NCI-H1436 (cell line): ENCODE results near the gene LHX2.

Experiments
- DNase-seq: peaks from one replicate; lab custom pipeline; 2025; lab: John Stamatoyannopoulos, UW

LHX2 gene

DNA sequence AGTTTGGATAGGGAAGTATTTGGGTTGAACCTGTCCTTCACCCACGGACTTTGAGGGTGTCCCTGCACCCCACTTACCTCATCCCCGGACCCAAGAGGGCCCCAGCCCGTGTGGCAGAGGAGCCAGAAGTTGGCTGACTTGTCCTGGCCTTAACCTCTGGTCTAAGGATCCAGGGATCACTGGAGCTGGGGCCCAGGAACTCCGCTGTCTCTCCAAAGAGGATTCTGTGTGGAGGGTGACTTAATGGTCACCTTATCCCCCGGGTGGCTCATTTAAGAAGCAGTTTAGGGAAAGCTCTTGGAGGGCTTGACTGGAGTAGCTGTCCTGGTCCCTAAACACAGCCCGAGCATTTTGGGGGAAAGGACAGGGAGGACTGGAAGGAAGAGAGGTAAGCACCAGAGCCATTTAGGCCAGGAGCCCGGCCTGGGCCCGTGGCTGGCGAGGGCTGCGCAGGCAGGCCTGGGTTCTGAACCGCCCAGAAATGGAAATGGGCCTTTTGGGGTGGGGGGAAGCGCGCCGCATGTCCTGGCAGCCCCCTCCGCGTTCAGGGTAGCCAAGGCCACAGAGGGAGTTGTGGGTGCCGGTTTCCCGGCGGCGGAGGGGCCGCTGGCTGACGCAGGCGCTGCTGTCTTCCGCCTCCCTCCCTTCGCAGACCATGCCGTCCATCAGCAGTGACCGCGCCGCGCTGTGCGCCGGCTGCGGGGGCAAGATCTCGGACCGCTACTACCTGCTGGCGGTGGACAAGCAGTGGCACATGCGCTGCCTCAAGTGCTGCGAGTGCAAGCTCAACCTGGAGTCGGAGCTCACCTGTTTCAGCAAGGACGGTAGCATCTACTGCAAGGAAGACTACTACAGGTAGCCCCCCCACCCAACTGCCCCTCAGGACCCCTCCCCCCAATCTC lies 2.0 kb downstream of the LHX2 start:
- no peak for DNase-seq

DNA sequence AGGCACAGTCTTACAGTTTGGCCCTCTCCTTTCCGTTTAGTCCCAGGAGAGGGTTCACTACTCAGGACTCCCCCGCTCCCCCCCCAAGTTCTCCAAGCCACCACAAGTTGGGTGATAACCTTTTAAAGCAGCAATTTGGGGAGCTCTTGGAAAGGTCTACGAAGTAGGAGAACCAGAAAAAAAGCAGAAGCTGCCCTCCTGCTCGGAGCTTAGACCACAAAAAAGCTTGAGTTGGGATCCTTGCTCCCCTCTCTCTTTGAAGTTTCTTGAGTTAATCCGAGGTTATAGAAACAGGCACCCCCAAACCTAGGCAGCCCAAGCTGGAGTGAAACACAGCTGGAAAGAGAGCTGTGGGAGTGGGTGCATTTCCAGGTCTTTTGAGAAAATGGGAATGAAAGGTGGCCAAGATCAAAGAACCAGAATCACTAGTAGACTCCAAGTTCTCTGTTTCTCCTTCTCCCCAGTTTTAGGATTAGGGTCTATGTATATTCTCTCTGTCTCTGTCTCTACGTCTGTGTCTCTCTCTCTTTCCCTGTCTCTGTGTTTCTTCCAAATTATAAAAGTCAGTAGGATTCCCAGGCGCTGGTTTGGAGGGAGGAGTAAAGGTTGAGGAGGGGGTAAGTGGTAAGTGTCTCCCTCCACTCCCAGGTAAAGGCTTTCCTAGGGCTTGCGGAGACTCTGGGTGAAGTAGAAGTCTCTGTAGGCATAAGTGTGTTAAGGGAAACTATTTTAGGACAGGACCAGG lies 2.8 kb downstream of the LHX2 start:
- no peak for DNase-seq

DNA sequence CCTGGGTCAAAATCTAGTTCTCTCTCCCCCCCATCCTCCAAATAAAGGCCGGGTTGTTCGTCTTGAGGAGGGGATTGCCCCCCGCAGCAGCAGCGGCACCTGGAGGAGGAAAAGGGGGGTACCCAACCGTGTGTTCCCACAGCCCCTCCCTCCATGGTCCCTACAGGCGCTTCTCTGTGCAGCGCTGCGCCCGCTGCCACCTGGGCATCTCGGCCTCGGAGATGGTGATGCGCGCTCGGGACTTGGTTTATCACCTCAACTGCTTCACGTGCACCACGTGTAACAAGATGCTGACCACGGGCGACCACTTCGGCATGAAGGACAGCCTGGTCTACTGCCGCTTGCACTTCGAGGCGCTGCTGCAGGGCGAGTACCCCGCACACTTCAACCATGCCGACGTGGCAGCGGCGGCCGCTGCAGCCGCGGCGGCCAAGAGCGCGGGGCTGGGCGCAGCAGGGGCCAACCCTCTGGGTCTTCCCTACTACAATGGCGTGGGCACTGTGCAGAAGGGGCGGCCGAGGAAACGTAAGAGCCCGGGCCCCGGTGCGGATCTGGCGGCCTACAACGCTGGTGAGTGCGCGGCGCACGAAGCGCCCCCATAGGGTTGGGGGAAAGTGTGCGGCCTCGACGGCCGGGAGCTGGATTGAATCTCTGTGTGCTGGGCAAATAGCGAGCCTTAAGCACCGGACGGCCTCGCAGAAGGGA lies 3.5 kb downstream of the LHX2 start:
- DNase-seq, result no peak

DNA sequence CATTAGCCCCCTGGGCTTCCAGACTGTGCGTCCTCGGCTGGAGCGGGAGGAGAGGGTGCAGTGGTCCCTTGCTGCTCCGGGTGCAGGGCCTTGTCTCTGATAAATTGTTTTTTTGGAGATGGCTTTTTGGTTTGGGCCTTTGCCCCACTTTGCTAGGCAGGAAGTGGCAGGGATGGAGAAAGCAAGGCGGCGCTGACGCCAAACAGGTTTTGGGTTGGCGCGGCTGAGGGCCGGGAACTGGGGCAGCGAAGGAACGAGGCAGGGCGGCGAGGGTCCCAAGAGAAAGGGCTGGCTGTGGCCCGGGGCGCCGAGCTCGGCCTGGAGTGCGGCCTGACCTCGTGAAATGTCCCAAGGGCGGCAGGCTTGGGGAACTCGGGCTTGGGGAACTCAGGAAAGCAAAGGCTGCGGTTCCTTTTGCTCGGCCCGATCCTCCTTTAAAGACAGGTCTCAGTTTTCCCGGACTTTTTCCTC lies 4.1 kb downstream of the LHX2 start:
- DNase-seq, result no peak

DNA sequence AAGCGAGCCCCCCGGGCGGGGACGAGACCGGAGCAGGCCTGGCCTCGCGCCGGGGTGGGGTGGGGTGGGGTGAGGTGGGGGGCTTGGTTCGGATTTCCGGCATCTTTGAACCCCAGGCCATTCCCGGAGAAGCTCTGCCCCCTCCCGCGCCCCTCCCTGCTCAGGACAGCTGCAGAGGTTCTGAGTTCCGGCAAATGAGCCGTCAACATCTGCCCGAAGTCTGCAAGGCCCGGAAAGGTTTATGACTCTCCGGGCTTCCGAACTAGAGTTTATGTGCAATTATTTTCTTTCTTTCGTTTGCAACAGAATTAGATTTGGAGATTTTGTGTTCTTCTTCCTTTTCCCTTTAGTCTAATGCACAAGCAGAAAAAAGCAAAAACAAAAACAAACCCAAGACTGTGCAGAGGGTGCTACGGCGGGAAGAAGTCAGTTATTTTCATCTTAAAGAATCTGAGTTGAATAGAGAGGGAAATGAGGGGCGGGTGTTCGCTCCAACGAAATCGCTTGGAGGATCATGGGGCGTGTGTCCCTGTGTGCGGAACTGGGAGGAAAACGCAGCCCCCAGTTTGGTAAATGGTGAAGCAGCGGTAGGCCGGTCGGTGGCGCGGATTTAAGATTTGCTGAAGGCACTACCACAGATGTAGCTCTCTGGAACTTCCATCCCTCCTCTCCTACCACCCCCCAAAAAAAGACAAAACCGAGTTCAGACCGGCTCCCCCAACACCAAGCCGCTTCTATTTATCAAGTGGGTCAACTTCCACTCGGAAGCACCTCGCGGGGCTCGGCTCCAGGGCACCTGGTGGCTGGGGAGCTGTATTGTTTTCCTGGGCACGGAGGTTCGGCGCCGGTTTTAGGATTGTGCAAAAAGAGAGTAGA lies 4.8 kb downstream of the LHX2 start:
- no peak for DNase-seq

DNA sequence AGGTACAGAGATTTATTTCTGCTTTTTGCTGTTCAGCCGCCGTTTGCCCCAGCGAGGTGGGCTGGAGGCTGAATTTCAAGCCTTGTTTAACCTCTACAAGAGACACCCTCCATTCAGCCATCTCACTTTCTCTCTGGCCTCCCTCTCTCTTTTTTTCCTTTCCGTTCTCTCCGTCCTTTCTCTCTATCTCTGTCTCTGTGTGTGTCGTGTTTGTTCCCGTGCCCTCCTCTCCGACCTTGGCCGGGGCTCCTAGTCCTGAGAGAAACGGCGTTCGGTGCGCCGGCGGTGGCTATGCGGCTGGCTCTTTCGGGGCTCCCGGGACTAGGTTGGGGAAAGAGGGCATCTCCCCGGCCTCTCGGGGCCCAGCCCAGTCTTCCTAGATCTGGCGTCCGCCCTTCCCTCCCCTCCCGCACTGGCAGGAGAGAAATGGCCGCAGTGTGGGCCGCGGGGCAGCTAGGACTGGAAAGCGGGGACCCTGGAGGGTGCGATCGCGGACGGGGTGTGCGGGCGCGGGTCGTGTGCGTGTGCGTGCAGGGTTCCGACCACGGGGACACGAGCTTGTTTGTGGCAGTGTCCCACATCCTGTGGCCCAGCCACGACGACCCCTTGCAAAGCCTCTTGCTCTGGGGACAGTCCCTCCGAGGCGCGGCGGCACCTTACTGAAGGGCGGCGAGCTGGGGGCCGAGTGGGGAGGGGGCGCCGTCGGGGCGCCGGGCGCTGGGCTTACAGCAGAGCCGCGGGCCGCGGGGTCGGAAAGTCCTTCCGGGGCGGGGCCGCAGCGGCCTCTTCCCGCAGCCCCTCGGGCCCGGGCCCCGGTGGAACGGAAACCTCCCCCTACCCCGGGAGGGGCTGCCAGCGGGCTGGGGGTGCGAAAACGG lies 5.7 kb downstream of the LHX2 start:
- no peak for DNase-seq

DNA sequence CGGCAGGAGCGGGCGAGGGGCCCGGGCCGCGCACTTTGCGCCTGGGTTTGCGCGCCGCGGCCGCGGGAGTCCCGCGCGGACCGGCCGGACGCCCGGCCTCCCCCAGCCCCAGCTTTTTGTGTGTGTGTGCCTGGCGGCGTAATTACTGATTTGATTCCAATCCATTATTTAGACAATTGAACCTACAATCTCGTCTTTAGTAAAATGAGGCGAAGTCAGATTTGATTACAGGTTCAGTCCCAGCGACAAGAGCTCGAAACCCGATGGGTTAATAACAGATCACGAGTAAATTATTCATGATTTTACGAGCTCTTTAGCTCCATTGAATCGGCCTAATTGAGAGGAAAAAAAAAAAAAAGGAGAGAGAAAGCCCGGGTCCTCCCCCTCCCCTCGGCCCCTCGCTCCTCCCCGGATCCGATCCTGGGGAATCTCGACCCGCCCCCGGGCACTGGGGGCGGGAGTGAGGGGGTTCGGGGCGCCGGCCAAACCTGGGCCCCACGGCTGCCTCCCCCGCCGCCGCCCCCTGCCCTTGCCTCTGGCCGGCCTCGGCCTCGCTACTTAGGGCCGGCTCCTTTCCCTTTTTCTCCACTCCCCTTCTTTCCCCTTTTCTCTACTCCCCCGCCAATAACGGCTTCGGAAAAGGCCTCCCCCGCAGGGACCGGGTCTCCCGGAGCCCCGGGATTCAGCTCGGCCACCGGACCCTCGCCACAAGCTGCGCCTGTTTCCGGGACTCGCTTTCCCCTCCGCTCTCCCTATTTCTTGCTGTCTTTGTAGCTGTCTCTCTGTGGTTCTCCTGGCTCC lies 6.6 kb downstream of the LHX2 start:
- no peak for DNase-seq

DNA sequence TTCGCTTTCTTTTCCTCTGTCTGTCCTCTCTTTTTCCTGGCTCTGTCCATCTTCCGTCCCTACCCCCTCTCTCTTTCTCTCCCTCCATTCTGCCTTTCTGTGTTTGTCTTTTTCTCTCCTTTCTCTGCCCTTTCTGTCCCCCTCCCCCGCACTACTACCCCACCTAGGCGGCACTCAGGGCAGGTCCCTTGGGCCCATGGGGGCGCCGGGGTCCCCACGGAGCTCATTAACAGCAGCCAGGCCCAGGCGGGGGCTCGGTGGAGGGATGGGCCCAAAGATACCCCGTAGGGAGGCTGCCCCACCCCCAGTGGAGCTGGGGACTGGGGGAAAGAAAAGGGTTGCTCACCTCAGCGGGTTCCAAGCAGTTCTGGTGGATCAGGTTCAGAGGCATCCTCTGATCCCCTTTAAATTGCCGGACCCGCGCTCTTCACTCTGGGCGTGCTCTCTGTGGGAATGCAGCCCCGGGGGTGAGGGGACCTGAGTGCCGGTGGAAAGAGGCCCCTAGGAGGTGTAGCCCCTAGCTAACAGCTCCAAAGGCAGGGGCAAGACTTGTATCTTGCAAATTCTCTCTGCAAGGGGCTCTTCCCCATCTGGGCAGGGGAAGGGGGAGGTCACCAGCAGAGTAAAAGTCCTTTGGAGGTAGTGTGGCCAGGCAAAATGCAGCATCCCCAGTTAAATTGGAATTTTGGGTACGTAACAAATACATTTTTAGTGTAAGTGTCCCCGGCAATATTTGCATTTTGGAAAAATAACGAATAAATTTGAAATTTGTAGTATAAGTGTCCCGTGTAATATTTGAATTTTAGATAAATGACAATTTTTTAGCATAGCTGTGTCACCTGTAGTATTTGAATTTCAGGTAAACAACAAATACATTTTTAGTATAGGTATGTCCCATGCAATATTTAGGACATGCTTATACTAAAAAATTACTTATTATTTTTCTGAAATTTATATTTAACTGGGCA lies 7.4 kb downstream of the LHX2 start:
- no peak for DNase-seq

DNA sequence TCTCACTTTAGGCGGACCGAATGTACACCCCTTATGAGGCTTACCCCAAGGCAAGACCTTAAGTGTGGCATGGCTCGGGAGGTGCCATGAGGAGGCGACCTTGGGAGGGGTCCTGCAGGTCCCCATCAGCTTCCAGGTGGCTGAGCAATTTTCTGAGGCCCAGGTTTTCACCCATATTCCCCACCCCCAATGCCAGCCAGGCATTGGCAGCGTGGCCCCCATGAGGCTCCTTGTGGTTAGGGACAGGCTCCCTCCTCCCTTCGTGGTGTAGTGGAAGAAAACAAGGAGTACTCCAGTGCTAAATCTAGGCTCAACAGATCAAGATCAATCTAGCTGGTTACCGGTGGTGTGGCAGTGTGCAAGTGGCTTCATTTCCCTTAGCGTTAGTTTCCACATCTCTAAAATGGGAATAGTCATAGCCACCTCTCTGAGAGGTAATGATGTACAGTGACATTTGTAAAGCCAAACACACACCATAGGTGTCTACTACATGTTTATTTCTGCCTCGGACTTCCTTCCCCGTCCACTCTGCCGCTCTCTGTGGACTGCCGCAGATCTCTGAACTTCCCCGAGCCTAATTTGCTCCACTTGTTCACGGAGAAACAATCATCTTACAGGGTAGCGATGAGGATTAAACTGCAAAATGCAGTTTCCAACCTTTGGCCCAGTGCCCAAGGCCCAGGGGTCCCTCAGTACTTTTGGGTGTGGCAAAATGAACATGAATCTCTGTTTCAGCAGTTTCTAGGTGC lies 8.4 kb downstream of the LHX2 start:
- no peak for DNase-seq

DNA sequence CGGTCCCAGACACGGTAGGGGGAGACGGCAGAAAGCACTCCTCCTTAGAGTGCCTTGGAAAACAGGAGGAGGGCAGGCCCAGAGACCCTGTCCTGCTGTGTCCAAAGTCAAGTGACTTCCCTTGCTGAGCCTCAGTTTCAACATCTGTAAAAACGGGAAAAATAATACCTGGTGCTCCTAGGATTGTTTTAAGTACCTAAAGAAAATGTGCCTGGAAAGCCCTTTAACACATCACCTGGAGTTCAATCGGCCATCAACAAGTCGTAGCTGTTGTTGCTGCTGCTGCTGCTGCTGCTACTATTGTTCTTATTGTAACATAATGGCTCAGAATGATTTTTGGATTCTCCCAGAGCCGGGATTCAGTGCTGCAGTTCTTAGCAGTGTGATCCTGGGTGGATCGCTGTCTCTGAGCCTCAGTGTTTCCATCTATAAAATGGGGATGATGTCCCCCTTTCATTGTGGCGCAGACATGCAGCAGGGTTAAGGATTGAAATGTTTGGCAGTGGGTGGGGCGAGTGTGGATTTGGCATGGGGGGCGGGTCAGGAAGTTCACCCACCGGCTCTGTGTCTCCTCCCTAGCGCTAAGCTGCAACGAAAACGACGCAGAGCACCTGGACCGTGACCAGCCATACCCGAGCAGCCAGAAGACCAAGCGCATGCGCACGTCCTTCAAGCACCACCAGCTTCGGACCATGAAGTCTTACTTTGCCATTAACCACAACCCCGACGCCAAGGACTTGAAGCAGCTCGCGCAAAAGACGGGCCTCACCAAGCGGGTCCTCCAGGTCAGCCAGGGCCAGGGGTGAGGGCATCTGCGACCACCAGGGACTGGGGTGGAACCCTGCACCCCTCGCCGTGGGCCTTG lies 9.2 kb downstream of the LHX2 start:
- DNase-seq, result no peak

DNA sequence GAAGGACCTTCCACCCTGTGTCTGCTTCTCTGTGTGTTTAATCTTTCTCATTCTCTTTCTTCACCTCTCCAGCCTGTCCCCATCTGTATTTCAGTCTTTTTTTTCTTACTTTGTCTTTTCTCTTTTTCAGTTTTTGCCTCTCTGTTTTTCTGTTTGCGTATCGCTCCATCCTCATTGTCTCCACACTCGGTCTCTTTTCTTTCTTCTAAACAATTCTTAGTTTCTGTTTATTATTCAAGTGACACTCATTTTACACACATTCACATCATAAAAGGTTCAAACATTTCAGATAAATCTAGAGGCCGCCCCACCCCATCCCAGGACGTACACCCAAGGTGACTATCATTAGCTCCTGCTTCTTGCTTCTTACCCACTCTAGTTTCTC lies 9.8 kb downstream of the LHX2 start:
- no peak for DNase-seq

DNA sequence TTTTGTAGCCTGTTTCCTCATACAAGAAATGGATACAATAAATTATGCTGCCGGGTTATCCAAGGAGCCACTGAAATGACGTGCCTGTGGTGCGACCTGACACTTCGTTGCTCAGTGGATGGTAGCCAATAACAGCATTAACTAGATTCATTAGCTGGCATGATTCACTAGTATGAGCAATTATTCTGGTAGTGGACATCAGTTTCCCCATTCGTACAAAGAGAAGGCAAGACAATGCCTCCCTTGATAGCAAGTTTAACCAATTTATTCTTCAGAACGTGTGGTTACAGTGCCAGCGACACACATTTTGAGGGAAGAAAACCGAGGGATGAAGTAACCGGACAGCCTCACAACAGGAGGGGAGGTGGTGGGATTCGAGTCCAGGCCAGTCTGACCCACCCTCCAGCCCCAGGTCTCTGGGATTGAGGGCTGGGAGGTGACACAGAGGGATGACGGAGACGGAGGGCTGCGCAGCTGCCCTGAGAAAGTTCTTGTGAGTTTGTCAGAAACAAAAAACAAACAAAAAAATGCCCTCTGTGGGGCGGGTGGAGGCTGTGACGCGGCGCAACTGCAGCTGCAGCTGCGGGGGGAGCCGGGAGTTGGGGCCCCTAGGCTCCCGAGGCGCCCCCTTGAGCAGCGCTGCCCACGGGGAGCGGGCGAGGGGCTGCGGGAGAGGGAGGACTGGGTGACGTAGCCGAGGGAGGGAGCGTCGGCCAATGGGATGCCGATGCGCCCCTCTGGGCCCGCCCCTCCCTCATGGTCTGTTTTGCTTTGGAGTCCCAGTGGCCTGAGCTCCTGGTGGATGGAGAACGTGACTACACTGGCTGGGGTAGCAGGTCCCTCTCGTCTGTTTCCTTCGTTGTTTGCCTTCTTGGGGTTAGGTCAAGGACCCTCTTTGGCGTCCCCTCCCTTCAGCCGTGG lies 10.9 kb downstream of the LHX2 start:
- no peak for DNase-seq

DNA sequence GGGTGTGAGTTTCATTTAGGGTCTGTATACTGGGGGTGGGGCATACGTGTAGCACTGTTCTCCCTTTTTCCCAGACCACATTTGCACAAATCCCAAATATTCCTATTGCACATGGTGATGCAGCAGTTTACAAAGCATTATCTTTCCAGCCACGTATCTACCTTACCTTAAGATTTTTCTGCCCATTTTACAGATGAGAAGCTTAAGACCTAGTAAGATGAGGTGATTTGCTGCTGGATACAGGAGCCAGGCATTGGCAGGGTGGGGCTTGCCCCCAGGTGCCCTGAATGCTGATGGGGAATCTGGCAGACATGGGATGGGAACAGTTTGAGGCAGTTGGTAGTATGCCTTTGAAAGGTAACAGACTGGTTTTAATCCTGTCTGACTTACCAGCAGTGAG lies 12.5 kb downstream of the LHX2 start:
- no peak for DNase-seq

DNA sequence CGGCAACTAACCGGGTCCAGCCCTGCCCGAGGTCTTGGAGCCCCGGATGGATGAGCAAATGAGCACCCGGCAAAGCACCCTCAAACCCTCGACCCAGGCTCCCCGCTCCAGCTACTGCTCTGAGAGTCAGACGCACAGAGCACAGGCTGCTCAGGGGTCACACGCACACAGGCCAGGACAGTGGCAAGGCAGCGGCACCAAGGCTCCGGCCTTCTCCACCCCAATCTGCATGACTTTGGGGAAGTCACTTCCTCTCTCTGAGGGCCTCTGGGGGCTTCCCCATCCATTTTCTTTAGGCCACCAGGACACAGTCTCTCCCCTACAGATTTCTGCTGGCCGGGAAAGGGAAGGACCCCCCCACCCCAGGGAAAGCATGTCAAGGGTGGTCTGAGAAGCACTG lies 18.0 kb downstream of the LHX2 start:
- DNase-seq, result no peak

DNA sequence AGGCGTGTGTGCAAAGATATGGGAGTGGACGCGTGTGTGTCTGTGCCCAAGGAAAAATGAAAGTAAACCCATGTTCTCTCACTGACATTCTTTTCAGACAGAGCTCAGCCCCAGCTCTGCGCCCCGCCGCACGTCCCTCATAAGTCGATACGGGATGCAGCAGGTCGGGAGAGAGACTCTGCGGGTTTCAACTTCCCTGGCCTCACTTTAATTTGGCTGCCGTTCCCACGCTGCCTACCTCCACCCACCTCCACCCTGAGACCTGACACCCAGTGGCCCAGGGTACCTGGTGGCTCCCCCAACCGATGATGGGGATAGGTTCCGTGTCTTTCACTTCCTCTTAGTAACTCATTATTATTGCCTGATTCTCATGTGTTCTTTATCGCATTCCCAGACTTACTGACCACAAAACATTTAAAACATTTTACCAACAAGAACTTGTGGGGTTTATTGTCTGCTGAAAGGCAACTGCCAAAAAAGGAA lies 19.4 kb downstream of the LHX2 start:
- DNase-seq, result no peak

DNA sequence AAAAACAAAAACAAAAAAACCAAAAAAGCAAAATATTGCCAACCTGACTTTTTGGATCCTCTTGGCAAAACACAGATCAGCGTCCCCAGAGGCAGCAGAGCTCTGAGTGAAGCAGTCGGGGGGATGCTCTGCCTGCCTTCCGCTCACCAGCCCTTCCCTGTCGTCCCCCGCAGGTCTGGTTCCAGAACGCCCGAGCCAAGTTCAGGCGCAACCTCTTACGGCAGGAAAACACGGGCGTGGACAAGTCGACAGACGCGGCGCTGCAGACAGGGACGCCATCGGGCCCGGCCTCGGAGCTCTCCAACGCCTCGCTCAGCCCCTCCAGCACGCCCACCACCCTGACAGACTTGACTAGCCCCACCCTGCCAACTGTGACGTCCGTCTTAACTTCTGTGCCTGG lies 20.7 kb downstream of the LHX2 start:
- no peak for DNase-seq
